SU-DHL-6 (cell line): ENCODE data around the gene PDGFD.

Source experiments
- H2AFZ ChIP-seq: fragments of 200-600 bp; sonication (generic); 2 replicates; pipeline ENCODE4 v1.6.1; 2014; ENCODE audit warnings: low read depth, mild to moderate bottlenecking, moderate library complexity, mixed read lengths, antibody characterized with exemption, low read length; ENCODE audit not compliant: severe bottlenecking
- H3F3A ChIP-seq: fragments of 200-600 bp; shearing (Covaris generic); 2 replicates; pipeline ENCODE4 v1.6.0; 2016; ENCODE audit warnings: antibody characterized with exemption, mild to moderate bottlenecking; ENCODE audit not compliant: insufficient read depth
- H3K27ac ChIP-seq: fragments of 200-600 bp; sonication (generic); 2 replicates; pipeline ENCODE4 v1.5.1; 2016; ENCODE audit warnings: low read depth, mild to moderate bottlenecking, low read length, moderate library complexity, mixed read lengths
- H3K27me3 ChIP-seq: fragments of 200-600 bp; sonication (generic), shearing (Covaris generic); 2 replicates; pipeline ENCODE4 v1.6.0; 2014; ENCODE audit warnings: mild to moderate bottlenecking, low read length
- H3K36me3 ChIP-seq: fragments of 200-600 bp; sonication (generic); 2 replicates; pipeline ENCODE4 v1.6.1; 2014; ENCODE audit warnings: mild to moderate bottlenecking, low read length, mixed read lengths
- H3K4me2 ChIP-seq: fragments of 300-600, 200-600 bp; shearing (Covaris generic), sonication (generic); 2 replicates; pipeline ENCODE4 v1.6.0; 2014; ENCODE audit warnings: low read length, low read depth, mild to moderate bottlenecking; ENCODE audit not compliant: poor library complexity, severe bottlenecking
- H3K4me3 ChIP-seq: fragments of 200-600 bp; sonication (generic); 2 replicates; pipeline ENCODE4 v1.5.1; 2014; ENCODE audit warnings: antibody characterized with exemption, low read length, mild to moderate bottlenecking, mixed read lengths; ENCODE audit not compliant: insufficient read depth, poor library complexity, severe bottlenecking
- H3K79me2 ChIP-seq: fragments of 200-600 bp; sonication (generic); 2 replicates; pipeline ENCODE4 v1.6.1; 2014; ENCODE audit warnings: mild to moderate bottlenecking, low read length, moderate library complexity; ENCODE audit not compliant: insufficient read depth
- H3K9ac ChIP-seq: fragments of 200-600 bp; sonication (generic); 2 replicates; pipeline ENCODE4 v1.7.0; 2014; ENCODE audit warnings: mild to moderate bottlenecking, low read length
- H3K9me2 ChIP-seq: fragments of 200-600 bp; sonication (generic); replicated peaks from 2 replicates; pipeline ENCODE4 v1.6.1; 2014; ENCODE audit warnings: low read length; ENCODE audit not compliant: insufficient read depth
- H3K9me3 ChIP-seq: fragments of 200-600 bp; sonication (generic); 2 replicates; pipeline ENCODE4 v1.6.1; 2014; ENCODE audit warnings: low read length, mixed read lengths; ENCODE audit not compliant: insufficient read depth
- H4K20me1 ChIP-seq: fragments of 200-600 bp; sonication (generic); 2 replicates; pipeline ENCODE4 v1.6.1; 2014; ENCODE audit warnings: low read depth, mild to moderate bottlenecking, antibody characterized with exemption, low read length, moderate library complexity, mixed read lengths
- CTCF ChIP-seq: fragments of 200-600 bp; sonication (generic); IDR thresholded peaks from one replicate; pipeline ENCODE4 v1.5.1; 2017; ENCODE audit warnings: antibody characterized with exemption, mild to moderate bottlenecking, low read length, moderate library complexity; ENCODE audit not compliant: insufficient read depth, poor library complexity, severe bottlenecking
- EZH2phosphoT487 ChIP-seq: fragments of 200-600 bp; sonication (generic), shearing (Covaris generic); conservative IDR thresholded peaks from 2 replicates; pipeline ENCODE4 v1.6.1; 2018; ENCODE audit warnings: mild to moderate bottlenecking, antibody characterized with exemption, low read length, moderate library complexity, mixed read lengths

PDGFD gene

DNA sequence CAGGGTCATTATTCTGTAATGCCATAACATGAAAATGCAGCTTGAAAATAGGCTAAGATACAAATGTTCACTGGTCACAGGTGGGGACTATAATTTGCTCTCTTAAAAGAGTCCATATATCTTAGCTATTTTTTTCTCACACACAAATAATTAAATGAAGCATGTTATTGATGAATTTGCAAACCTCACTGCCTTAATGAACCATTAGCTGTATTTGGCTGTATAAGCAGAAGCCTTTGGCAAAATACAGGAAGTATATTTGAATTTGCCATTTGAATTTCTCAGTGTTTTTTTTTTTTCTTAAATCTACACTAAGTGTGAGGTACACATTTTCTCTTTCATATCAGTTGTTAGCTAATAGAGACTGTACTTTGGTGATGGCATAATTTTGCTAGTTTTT, 88.9 kb downstream of the PDGFD start:
- Histone ChIP-seq H3K36me3 (no peaks in the 10 kb centered on the region), H2AFZ (no peak overlapping the region), H3K9ac (no peak overlapping the region), H3K27me3 (no peaks in the 10 kb centered on the region), H3K27ac (peak overlapping the region; percentile 76), H3K9me2 (no peaks in the 10 kb centered on the region), H3F3A (peaks cover 22% of the 10 kb centered on the region), H4K20me1 (no peaks in the 10 kb centered on the region), H3K9me3 (no peaks in the 10 kb centered on the region), H3K4me3 (no peak overlapping the region), H3K79me2 (no peaks in the 10 kb centered on the region), H3K4me2 (peak overlapping the region; percentile 49)
- TF ChIP-seq CTCF (no peak), EZH2phosphoT487 (no peak)

GRCh38 chr11:104073950-104074705, 89.8 kb downstream of the PDGFD start:
- TF ChIP-seq CTCF = no peak
- no peak for TF ChIP-seq EZH2phosphoT487
- peak overlapping the region; percentile 49 for H3K4me2 ChIP-seq
- H3K4me3 ChIP-seq = peak overlapping the region; percentile 19
- no peaks in the 10 kb centered on the region for H3K9me2 ChIP-seq
- no peaks in the 10 kb centered on the region for H3K27me3 ChIP-seq
- no peaks in the 10 kb centered on the region for H3K79me2 ChIP-seq
- H2AFZ ChIP-seq = no peak overlapping the region
- H3K27ac ChIP-seq = peak overlapping the region; percentile 76
- H4K20me1 ChIP-seq = no peaks in the 10 kb centered on the region
- no peaks in the 10 kb centered on the region for H3K9me3 ChIP-seq
- H3K9ac ChIP-seq = peak overlapping the region; percentile 19; the same call in 1 of the 2 replicates
- no peaks in the 10 kb centered on the region for H3K36me3 ChIP-seq
- peaks cover 22% of the 10 kb centered on the region for H3F3A ChIP-seq

- no peaks in the 10 kb centered on the region for H3K27me3 ChIP-seq
- H3K9ac ChIP-seq = no peak overlapping the region
- H3K9me2 ChIP-seq = no peaks in the 10 kb centered on the region
- H3K4me3 ChIP-seq = no peak overlapping the region
- no peaks in the 10 kb centered on the region for H3F3A ChIP-seq
- no peak overlapping the region for H2AFZ ChIP-seq
- no peaks in the 10 kb centered on the region for H3K9me3 ChIP-seq
- H3K27ac ChIP-seq = no peak overlapping the region
- H3K79me2 ChIP-seq = no peaks in the 10 kb centered on the region
- no peak overlapping the region for H3K4me2 ChIP-seq
- no peaks in the 10 kb centered on the region for H3K36me3 ChIP-seq
- TF ChIP-seq CTCF (no peak), EZH2phosphoT487 (no peak)
- no peaks in the 10 kb centered on the region for H4K20me1 ChIP-seq
Measured at GRCh38 chr11:104067534-104067933, 96.4 kb downstream of the PDGFD start.
